ENCODE results near the gene XPR1. TPM values are rescaled to one million over a fixed set of nuclear protein-coding genes. Genes with fewer than 3 reads are reported as not detected.
A peak's percentile ranks its signal among the peaks of the same experiment; 100 is the strongest.

XPR1 gene
- polyA plus RNA-seq, 1 donor (not counting 4 experiments of a cell fraction or from before 2014, with no cell fraction given): 40.0 TPM

GRCh38 chr1:180636138-180636537, 4.3 kb downstream of the XPR1 start:
- Histone ChIP-seq H3K4me2 (ENCODE audit: control insufficient read depth, extremely low read depth, insufficient read depth, low read depth, low read length) (peak overlapping the region; percentile 56), H3K27me3 (ENCODE audit: control insufficient read depth, extremely low read depth, insufficient read depth, low read length) (no peaks in the 10 kb centered on the region), H3K4me1 (ENCODE audit: control insufficient read depth, extremely low read depth, insufficient read depth, low read length) (peaks cover 24% of the 10 kb centered on the region), H3K79me2 (ENCODE audit: control insufficient read depth, insufficient read depth, low read length) (peaks cover 44% of the 10 kb centered on the region), H3K9me1 (ENCODE audit: control insufficient read depth, extremely low read depth, insufficient read depth, low read length) (no peaks in the 10 kb centered on the region), H3K4me3 (ENCODE audit: control insufficient read depth in 2 of 3, extremely low read depth in 1 of 3, insufficient read depth in 2 of 3, low read depth in 1 of 3, low read length in 3 of 3) (no peak overlapping the region), H2AFZ (ENCODE audit: control insufficient read depth, low read length) (no peak overlapping the region), H3K9me3 (ENCODE audit: control insufficient read depth, low read depth, low read length) (no peaks in the 10 kb centered on the region), H4K20me1 (ENCODE audit: control insufficient read depth, extremely low read depth, insufficient read depth, low read length) (no peaks in the 10 kb centered on the region), H3K36me3 (ENCODE audit: control insufficient read depth in 2 of 2, extremely low read depth in 1 of 2, insufficient read depth in 2 of 2, low read length in 2 of 2) (no peaks in the 10 kb centered on the region), H3K9ac (ENCODE audit: control insufficient read depth, extremely low read depth, insufficient read depth, low read length) (no peak overlapping the region), H3K27ac (ENCODE audit: control insufficient read depth, insufficient read depth, low read length) (peak overlapping the region; percentile 17)
- DNase-seq (ENCODE audit: low read depth, low spot score) (no peak), FAIRE-seq (peak; percentile 78)
- dilution Hi-C loops (cut with MboI; ENCODE audit: extremely low pct_ligation_motif_present, low sequenced_read_pairs): no loop called here
- TF ChIP-seq, protein P1, sequence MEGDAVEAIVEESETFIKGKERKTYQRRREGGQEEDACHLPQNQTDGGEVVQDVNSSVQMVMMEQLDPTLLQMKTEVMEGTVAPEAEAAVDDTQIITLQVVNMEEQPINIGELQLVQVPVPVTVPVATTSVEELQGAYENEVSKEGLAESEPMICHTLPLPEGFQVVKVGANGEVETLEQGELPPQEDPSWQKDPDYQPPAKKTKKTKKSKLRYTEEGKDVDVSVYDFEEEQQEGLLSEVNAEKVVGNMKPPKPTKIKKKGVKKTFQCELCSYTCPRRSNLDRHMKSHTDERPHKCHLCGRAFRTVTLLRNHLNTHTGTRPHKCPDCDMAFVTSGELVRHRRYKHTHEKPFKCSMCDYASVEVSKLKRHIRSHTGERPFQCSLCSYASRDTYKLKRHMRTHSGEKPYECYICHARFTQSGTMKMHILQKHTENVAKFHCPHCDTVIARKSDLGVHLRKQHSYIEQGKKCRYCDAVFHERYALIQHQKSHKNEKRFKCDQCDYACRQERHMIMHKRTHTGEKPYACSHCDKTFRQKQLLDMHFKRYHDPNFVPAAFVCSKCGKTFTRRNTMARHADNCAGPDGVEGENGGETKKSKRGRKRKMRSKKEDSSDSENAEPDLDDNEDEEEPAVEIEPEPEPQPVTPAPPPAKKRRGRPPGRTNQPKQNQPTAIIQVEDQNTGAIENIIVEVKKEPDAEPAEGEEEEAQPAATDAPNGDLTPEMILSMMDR (optimal IDR thresholded peaks at IDR 0.05 in 1 of 3, IDR thresholded peaks at IDR 0.05 in 1 of 3, conservative IDR thresholded peaks at IDR 0.05 in 1 of 3; ENCODE audit: extremely low read depth in 1 of 3, insufficient read depth in 2 of 3, low read length in 3 of 3): peak in 1 of 3 experiments; percentile 33
- TF ChIP-seq EZH2 (IDR thresholded peaks at IDR 0.05; ENCODE audit: low read length): no peak

GRCh38 chr1:180639871-180640270, 8.0 kb downstream of the XPR1 start:
- H3K4me2 ChIP-seq (ENCODE audit: control insufficient read depth, extremely low read depth, insufficient read depth, low read depth, low read length): no peak overlapping the region
- dilution Hi-C loops (cut with MboI; ENCODE audit: extremely low pct_ligation_motif_present, low sequenced_read_pairs): no loop called here
- H3K9me3 ChIP-seq (ENCODE audit: control insufficient read depth, low read depth, low read length): no peaks in the 10 kb centered on the region
- H2AFZ ChIP-seq (ENCODE audit: control insufficient read depth, low read length): no peak overlapping the region
- H4K20me1 ChIP-seq (ENCODE audit: control insufficient read depth, extremely low read depth, insufficient read depth, low read length): no peaks in the 10 kb centered on the region
- peaks cover 30% of the 10 kb centered on the region for H3K79me2 ChIP-seq (ENCODE audit: control insufficient read depth, insufficient read depth, low read length)
- no peaks in the 10 kb centered on the region for H3K36me3 ChIP-seq (ENCODE audit: control insufficient read depth in 2 of 2, extremely low read depth in 1 of 2, insufficient read depth in 2 of 2, low read length in 2 of 2)
- H3K27ac ChIP-seq (ENCODE audit: control insufficient read depth, insufficient read depth, low read length): no peak overlapping the region
- H3K27me3 ChIP-seq (ENCODE audit: control insufficient read depth, extremely low read depth, insufficient read depth, low read length): no peaks in the 10 kb centered on the region
- H3K4me1 ChIP-seq (ENCODE audit: control insufficient read depth, extremely low read depth, insufficient read depth, low read length): peaks cover 8% of the 10 kb centered on the region
- FAIRE-seq: no peak
- TF ChIP-seq, protein P1 (optimal IDR thresholded peaks at IDR 0.05 in 1 of 3, IDR thresholded peaks at IDR 0.05 in 1 of 3, conservative IDR thresholded peaks at IDR 0.05 in 1 of 3; ENCODE audit: extremely low read depth in 1 of 3, insufficient read depth in 2 of 3, low read length in 3 of 3): no peak
- no peak for TF ChIP-seq EZH2 (IDR thresholded peaks at IDR 0.05; ENCODE audit: low read length)
- DNase-seq (ENCODE audit: low read depth, low spot score): no peak
- H3K4me3 ChIP-seq (ENCODE audit: control insufficient read depth in 2 of 3, extremely low read depth in 1 of 3, insufficient read depth in 2 of 3, low read depth in 1 of 3, low read length in 3 of 3): no peak overlapping the region
- no peak overlapping the region for H3K9ac ChIP-seq (ENCODE audit: control insufficient read depth, extremely low read depth, insufficient read depth, low read length)
- H3K9me1 ChIP-seq (ENCODE audit: control insufficient read depth, extremely low read depth, insufficient read depth, low read length): no peaks in the 10 kb centered on the region

Measured in keratinocyte (primary cell).